Measurements from ENCODE around the gene PXDC1.

- no peak for TF ChIP-seq POLR2A (IDR thresholded peaks at IDR 0.05; ENCODE audit: extremely low read depth, insufficient read length)
- TF ChIP-seq CTCF (IDR thresholded peaks at IDR 0.05; ENCODE audit: low read depth, low read length), result no peak
Observed at GRCh38 chr6:3764516-3765335, 13.2 kb upstream of the PXDC1 start.

All from NB4 (cell line).